HUDEP-2 (cell line): ENCODE data around the gene TRAPPC2L.
"Not testable (repeated sequence)": the region's sequence is repeated elsewhere in the genome, so short reads cannot be mapped to it uniquely, and the experiment has no call there.

Experiments
- DNase-seq, 76 experiments: peaks; one replicate each; lab custom pipeline; 2025; ENCODE audit not compliant: unreplicated experiment in 76 of 76; lab: John Stamatoyannopoulos, UW

Gene TRAPPC2L

DNA sequence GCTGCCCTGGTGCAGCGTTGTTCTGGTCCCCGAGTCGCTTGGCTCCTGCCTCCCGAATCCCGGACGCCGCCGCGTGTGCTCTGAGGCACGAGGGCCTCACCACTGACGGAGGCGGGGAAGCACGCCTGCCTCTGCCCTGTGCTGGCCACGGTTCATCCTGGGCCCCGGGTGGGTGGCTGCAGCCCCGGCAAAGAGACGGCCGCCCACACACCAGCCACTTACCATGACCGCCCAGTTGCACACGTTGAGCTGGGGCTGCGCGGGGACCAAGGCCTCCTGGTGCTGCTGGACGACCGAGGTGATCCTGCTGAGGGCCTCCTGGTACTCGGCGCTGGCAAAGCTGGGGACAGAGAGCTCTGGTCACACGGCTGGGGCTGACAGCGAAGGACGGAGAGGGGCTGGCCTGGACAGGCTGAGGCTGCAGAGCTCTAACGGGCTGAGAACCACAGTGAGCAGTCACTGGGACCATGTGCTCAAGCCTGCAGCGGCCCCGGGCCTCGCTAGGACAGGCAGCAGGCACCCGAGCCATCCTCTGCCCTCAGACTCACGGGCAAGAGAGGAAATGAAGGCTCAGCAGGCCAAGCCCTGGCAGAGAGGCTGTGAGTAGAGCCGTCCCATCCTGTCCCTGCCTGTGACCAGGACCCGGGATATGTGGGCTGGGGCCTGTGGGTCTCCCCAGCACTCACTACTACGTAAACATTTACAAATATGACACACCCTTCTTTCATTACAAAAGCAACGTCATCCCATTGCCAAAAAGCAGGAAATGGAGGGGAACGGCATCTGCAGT, 38.9 kb upstream of the TRAPPC2L start:
- no peak for DNase-seq

DNA sequence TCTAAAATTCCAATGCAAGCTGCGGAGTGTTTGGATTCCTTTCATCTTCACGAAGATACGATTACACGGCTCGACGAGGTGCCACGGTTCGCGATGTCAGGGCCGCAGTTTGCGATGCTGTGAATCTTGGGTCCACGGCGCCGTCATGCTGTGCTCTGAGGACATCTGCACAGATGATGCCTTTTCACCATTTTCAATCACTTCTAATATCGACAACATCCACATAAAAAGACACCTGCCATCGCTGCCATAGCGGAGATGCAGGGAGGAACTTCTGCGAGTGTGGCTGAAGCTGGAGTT, 38.4 kb upstream of the TRAPPC2L start:
- DNase-seq = no peak

DNA sequence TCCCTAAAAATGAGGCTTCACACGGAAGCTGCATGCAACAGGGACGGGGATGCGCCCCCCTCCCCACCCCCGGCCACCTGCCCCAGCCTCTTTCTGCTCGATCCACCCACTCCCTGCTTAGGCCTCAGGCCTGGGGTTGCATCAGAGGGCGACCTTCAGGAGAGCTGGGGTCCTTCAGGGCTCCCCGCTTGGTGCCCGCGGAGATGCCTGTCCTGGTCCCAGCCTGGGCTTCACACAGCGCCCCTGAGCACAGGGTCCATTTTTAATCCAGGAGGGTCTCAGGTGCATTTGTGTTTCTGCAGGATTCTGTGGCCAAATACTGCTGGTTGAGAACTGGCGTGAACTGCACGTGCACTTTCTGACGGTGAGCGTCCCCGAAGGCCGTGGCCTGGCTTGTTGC, 37.8 kb upstream of the TRAPPC2L start:
- DNase-seq = no peak

DNA sequence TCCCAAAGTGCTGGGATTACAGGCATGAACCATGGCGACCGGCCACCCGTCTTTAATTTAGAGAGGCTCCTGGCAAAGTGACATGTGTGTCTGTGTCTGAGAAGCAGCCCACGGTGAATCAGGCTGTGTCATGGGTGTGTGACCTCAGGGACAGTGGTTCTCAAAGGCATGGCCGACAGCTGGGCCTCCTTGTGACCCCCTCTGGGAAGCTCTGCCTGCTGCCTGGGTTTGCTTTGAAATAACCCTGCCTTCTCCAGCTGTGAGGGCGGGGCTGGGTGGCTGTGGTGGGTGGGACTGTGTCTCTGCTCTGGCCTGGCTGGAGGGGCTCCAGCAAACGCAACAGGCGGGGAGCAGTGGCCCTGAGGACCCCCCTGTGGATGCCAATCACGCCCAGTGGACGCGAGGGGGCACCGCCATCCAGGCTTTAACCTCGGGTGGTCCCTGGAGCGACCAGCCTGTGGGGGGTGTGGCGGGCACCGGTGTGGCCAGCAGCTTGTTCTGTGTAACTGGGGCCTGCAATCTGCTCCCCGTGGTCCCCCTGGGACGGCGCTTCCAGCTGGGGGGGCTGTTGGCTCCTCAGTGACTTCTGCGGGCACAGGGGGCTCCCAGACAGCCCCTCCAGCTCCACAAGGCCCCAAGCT, 36.4 kb upstream of the TRAPPC2L start:
- DNase-seq = no peak

DNA sequence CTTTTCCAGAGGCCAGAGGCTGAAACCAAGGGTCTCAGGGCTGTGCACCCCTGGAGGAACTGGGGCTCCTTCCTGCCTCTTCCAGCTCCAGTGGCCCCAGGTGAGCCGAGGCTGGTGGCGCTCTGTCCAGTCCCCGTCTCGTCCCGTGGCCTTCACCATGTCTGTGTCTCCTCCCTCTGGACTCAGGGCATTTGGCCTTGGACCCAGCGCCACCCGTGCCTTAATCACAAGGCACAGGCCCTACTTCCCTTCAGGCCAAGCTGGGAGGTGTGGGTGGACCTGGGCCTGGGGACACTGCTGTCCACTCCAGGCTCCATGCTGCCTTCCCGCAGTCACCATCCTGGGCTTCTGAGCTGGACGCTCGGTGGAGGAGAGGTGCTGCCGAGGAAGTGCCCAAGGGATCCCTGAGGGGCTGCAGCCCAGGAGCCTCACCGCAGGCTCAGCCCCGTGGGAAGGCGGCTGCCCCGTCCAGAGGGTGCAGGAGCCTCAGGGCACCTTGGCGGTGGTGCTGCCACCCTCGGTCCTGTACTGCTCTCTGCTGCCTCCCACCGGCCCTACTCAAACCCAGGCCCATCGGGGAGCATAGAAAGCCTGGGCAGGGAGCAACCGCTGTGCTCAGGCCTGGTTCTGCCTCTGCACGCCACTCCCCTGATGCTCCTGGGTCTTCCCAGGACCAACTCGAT, 35.6 kb upstream of the TRAPPC2L start:
- DNase-seq = no peak

DNA sequence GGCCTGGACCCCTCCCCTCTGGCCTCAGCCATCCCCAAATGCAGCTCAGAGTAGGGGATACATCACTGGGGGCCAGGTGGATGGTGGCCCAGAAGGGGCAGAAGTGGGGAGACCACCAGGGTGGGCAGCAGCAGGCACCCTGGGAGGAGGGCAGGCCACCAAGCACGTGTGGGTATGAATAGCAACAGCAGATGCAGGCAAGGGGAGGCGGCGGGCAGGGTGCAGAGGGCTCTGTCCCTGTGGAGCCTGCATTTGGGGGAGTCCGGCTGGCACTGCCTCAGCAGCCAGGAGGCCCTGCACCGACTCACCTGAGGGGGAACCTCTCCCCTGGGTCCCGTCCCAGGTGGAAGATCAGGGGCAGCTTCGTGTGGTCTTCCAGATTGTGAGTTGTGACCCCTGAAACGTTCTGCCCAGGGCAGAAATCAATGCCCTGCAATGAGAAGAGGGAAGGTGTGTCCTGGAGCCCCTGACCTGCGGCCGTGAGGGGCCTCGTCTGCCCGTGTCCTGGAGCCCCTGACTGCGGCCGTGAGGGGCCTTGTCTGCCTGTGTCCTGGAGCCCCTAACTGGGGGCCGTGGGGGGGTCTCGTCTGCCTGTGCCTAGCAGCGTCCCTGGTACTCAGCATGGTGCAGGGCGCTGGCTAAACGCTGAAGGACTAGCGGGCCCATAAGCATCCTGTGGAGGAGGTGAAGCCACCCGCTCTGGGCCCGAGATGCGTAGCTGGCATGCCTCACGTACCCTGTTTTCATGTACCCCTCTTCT, 34.5 kb upstream of the TRAPPC2L start:
- DNase-seq = no peak

DNA sequence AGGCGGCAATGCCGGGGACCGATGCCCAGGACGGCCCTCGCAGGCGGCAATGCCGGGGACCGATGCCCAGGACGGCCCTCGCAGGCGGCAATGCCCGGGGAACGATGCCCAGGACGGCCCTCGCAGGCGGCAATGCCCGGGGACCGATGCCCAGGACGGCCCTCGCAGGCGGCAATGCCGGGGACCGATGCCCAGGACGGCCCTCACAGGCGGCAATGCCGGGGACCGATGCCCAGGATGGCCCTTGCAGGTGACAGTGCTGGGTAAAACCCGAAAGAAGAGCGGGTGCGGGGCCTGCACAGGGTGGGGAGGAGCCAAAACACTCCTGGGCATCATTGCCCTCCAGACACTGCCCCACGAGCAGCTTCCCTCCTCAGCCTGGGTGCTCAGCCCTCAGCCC, 33.3 kb upstream of the TRAPPC2L start:
- not testable (repeated sequence) for DNase-seq

DNA sequence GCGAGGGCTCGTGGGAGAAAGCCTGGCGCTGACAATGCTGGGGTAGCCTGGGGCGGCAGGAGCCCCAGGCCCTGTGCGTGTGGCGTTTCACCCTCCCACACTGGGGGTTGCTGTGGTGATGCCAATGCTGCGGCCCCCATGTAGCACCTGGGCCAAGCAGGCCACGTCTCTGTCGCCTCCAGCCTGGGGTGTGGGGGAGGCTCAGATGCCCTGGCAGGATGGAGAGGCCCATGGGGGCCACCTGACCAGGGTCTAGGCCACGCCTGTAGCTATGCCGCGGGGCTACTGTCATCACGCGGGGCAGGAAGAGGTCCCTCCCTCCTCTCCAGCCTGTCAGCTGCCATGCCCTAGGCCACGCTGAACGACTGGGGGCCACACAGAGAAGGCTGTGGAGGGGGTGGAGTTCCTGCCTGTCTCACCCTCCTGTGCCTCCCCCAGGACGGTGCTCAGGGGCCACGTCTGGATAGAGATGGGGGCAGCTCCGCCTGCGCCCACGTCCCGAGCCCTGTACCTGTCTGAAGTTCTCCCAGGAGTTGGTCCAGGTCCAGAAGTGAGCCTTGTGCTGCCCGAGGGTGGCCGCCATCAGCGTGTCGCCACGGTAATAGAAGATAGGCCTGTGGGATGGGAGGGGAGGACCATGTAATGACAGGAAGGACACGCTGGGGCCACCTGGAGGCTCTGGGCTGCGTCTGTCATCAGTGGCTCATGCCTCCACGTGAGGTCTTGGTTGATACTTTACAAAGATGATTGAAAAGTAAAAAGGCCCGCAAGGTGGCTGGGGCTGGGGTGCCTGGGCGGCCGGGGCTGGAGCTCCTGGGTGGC, 32.5 kb upstream of the TRAPPC2L start:
- no peak for DNase-seq

DNA sequence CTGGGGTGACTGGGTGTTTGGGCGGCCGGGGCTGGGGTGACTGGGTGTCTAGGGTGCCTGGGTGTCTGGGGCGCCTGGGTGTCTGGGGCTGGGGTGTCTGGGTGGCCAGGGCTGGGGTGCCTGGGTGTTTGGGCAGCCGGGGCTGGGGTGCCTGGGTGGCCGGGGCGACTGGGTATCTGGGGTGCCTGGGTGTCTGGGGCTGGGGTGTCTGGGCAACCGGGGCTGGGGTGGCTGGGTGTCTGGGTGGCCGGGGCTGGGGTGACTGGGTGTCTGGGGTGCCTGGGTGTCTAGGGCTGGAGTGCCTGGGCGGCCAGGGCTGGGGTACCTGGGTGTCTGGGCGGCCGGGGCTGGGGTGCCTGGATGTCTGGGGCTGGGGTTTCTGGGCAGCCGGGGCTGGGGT, 31.8 kb upstream of the TRAPPC2L start:
- no peak for DNase-seq

DNA sequence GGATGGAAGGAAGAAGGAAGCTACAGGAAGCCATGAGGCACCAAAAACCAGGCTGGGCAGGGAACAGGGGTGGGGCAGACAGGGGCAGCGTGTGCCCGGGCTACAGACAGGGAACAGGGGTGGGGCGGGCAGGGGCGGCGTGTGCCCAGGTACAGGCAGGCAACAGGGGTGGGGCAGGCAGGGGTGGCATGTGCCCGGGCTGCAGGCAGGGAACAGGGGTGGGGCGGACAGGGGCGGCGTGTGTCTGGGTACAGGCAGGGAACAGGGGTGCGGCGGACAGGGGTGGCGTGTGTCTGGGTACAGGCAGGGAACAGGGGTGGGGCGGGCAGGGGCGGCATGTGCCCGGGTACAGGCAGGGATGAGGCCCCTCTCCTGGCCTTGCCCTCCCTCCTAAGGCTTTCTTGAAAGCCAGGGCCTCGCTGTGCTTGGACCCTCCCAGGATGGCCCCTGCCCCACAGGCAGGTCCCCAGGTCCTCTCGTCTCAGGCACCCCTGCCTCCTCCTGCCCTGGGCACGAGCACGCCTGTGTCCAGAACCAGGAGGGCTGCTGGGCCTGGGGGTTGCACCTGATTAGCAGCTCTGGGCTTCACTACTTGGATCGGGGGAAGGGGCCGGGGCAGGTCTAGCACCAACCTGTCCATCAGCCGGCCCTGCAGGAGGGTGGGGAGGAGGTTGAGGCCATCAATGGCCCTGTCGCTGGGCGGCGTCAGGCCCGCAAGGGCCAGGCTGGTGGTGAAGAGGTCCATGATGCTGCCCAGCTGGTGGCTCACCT, 30.7 kb upstream of the TRAPPC2L start:
- DNase-seq = no peak

DNA sequence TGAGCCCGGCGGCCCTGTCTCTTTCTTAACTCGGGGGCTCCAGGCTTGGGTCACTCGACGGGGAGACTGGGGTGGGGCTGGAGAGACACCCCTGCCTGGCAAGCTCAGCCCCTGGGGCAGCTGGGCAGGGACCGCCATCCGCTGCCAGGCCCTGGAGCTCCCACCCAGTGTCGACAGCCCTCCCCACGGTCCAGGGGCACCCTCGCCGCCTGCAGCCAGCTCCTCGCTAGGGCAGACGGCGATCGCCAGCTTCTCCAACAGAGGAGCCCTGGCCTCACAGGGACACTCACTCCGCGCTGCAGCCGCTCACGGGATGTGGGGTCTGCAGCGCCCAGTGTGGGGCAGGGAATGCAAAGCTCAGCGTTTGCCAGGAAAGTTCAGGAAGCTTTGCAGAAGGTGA, 29.2 kb upstream of the TRAPPC2L start:
- DNase-seq = no peak

DNA sequence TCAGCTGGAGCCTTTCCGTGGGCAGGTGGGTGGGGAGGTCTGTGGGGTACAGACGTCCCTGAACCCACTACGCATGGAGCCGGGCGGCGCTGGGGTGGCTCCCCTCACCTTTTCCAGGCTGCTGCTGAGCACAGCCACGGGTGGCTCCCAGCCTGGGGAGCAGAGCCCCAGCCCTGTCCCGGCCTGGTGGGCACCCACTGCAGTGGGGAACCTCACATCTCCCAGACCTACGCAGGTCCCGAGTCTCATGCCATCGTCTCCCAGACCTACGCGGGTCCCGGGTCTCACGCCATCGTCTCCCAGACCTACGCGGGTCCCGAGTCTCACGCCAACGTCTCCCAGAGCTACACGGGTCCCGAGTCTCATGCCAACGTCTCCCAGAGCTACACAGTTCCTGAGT, 28.2 kb upstream of the TRAPPC2L start:
- DNase-seq = no peak

DNA sequence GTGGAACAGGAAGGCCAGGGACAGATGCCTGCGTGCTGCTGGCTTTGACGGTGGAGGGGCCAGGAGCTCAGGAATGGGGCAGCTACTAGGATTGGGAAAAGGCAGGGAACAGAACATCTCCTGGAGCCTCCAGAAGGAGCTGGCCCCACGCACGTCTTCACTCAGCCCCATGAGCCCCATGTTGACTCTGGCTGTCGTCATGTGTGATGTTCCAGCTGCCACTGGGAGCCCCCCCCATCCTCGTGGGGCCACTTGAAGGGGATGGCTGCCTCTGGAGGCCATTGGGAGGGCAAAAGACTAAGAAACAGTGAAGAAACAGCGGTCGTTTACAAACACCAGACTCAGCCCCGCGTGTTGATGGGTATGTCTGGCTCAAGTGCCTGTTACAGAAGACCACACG, 26.7 kb upstream of the TRAPPC2L start:
- DNase-seq = no peak

DNA sequence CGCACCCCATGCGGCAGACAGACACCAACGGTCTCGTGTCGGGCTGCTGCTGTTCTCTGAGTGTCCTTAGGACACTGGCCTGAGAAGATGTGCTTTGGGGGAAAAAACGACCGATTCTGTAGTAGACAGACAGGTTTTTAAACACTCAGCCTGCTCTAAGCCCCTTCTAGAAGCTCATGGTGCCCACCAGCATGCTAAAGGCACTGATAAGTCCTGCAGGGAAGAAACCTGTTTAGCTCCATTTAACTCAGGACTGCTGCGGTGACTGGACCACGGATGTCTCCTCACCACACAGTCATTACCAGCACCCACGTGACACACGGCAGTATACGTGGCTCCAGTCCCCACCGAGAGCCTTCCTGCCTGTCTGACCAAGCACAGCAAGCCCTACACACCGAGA, 26.1 kb upstream of the TRAPPC2L start:
- DNase-seq = no peak

DNA sequence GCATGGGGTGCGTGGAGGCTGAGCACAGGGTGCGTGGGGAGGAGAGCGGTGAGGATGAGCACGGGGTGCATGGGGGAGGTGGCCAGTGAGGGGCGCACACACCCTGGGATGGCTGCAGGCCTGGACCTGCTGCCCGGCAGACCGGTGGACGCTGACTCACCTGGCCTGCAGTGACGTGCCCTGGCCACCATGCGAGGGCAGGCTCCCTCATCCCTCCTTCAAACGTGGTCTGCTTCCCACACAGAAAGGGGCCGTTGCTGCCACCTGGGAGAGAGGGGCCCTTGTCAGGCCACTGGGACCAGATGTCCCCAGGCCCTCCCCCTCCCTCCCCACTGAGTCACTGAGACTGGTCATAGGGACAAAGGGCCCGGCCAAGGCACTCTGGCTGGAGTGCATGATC, 25.1 kb upstream of the TRAPPC2L start:
- no peak for DNase-seq

DNA sequence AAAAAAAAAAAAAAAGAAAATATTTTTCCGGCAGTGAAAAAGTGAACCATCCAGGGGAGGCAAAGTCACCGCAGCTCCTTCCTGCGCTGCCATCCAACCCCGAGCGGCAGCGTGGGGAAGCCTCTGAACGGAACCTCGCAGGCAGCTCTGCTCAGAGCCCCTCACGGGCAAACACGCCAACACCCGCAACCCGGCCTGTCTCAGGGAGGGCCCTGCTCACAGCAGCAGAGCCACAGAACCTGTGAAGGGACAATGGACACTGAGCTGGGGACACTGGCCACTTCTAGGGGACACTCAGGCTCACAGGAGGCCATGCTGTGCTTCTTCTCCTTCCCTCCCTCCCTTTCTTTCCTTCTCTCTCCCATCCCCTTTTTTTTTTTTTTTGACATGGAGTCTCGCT, 23.8 kb upstream of the TRAPPC2L start:
- DNase-seq = no peak

DNA sequence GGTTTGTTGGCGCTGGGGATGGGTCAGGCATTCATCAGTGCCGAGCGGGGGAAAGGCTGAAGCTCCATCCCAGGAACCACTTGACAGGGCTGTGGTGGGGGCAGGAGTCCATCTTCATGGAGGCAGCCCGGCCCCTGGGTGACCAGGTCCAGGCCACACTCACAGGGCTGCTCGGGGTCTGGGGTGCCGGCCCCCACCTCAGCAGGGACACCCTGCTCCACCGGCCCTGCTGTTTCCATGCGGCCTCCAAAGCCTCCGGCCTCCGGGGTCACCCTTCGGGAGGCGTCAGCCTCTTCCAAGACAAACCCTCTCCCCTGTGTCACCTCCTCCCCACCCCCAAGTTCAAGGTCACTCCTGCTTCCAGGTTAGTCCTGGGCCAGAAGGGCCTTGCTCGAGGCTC, 22.3 kb upstream of the TRAPPC2L start:
- DNase-seq = no peak

DNA sequence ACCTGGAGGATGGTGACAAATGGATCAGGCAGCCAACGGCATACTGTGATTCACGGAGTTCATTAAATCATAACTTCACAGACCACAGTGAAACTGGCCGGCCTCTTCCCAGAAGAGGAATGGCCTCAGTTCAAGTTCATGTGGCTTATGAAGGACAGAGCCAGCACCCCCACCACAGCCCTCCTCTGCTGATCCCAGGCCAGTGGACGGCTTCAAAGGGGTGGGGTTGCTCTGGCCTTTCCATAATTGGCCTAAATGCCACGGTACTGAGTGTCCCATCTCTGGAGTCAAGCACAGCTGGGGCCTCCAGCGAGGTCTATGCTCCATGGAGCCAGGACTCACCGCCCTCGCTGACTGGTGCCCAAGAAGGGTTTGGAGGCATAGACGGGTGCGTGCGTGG, 21.5 kb upstream of the TRAPPC2L start:
- DNase-seq = no peak

DNA sequence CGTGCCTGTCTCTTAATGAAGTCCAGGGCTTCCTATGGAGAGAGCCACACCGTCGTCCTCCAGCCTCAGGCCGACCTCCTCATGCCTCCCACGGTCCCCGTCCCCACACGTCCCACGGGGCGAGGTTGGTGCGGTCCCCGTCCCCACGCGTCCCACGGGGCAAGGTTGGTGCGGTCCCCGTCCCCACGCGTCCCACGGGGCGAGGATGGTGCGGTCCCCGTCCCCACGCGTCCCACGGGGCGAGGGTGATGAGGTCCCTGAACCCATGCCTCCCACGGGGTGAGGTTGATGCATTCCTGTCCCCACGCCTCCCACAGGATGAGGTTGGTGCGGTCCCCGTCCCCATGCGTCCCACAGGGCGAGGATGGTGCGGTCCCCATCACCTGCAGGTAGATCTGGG, 21.1 kb upstream of the TRAPPC2L start:
- no peak for DNase-seq

DNA sequence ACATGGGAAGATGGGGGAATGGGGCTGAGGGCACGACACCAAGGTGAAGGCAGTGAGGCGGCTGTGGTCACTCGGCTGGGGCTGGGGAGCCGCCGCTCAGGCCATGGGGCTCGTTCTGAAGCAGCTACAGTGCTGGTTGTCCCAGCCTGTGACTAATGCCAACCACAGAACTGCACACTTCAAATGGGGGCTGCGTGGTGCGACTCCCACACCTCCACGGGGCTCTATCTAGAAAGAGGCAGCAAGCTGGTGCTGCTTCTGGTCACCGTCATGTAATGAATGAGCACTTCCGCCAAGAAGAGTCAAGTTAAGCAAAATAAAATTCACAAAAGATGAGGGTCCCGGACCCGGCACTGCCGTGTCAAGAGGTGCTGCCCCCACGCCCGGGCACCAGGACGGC, 20.1 kb upstream of the TRAPPC2L start:
- DNase-seq = no peak
